HG03432 (cell line): Measurements from ENCODE around the gene STARD4.

Experiments used
- ATAC-seq: cut with Tn5 transposase; IDR thresholded peaks from one replicate; pipeline ENCODE4 v1.9.1; 2021; ENCODE audit warnings: mild to moderate bottlenecking, moderate library complexity; ENCODE audit not compliant: unreplicated experiment

STARD4 gene, protein sequence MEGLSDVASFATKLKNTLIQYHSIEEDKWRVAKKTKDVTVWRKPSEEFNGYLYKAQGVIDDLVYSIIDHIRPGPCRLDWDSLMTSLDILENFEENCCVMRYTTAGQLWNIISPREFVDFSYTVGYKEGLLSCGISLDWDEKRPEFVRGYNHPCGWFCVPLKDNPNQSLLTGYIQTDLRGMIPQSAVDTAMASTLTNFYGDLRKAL

DNA sequence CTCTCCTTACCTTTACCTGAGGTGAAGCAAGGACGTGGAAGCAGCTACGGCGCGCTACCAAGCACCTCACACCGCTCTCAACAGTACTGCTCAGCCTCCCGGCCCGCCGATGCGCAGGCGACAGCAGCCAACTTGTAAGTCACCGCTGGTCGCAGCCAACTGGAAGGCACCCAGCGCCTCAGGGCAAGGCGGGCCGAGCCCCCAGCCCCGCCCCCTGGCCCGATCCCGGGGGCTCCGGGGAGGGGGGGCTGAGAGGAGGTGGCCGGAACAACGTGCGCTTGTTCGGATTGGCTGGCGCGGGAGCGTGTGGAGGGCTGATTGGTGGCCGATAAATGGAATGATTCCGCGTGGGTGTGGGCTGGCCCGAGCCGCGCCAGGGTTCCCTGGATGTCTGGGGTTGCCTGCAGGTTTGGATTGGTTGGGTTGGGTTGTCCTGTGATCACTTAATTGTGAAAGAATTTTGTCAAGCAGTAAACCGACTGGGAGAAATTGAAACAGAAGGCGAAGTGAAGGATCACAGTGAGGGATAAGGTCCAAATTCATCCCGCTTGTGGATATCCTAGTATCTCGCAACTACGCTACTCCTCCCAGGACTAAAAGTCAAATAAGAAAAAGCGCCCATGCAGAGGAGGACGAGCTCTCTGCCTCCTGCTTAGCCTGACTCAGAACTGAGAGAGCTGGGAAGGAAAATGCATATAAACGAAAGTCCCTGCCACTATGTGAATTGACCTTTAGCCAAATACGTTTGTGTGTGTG lies at the start of gene STARD4:
TSS of gene STARD4 (minus strand) at position 161 of the 756 bp plus-strand sequence. CDS start 5,102 bp downstream, outside the sequence.
- peak; percentile 94 for ATAC-seq

GRCh38 chr5:111559680-111560079 lies 47.3 kb upstream of the STARD4 start:
- no peak for ATAC-seq

GRCh38 chr5:111557686-111558085 lies 45.4 kb upstream of the STARD4 start:
- ATAC-seq = no peak

DNA sequence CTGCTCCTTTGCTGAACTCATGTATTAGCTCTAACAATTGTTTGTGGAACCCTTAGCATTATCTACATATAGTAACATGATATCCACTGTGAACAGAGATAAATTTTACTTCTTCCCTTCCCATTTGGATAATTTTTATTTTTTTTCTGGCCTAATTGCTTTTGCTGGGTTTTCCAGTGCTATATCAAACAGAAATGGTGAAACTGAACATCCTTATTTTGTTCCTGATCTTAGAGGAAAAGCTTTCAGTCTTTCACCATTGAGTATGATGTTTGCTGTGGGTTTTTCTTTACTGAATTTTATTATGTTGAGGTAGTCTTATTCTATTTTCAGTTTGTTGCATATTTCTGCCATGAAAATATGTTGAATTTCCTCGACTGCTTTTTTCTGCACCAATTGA lies 44.8 kb upstream of the STARD4 start:
- ATAC-seq = no peak

DNA sequence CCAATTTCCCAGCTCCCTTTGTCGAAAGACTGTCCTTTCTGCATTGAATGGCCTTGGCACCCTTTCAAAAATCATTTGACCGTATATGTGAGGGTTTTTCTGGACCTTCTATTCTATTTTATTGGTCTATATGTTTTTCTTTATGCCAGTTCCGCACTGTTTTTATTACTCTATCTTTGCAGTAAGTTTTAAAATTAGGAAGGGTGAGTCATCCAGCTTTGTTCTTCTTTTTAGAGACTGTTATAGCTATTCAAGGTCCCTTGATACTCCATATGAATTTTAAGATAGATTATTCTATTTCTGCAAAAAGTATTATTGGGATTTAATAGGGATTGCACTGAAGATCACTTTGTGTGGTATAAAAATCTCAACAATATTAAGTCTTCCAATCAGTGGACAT lies 44.2 kb upstream of the STARD4 start:
- no peak for ATAC-seq

DNA sequence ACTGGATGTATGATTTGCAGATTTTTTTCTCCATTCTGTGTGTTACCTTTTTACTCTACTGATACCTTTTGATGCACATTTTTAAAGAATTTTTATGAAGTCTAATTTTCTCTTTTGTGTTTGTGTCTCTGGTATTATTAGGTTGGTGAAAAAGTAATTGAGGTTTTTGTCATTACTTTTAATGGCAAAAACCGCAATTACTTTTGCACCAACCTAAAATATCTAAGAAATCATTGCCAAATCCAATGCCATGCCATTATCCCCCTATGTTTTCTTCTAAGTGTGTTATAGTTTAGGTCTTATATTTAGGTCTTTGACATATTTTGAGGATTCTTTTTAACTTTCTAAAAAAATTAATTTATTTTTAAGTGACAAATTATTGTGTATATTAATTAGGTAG lies 43.4 kb upstream of the STARD4 start:
- no peak for ATAC-seq

DNA sequence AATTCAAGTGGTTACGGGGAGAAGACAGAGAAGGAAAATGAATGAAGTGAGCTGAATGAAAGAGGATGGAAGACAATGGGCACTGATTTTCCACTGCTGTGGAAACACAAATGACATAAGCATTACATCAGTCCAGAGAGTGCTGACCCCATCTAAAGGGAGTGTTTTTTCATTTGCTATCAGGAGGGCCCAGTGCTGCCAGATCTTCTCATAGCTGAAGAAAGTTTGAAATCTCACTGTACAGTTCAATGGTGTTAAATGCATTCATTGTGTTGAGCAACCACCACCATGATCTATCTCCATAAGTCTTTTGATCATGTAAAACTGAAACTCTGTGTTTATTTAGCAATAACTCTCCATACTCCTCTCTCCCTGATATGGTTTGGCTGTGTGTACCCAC lies 41.5 kb upstream of the STARD4 start:
- no peak for ATAC-seq

DNA sequence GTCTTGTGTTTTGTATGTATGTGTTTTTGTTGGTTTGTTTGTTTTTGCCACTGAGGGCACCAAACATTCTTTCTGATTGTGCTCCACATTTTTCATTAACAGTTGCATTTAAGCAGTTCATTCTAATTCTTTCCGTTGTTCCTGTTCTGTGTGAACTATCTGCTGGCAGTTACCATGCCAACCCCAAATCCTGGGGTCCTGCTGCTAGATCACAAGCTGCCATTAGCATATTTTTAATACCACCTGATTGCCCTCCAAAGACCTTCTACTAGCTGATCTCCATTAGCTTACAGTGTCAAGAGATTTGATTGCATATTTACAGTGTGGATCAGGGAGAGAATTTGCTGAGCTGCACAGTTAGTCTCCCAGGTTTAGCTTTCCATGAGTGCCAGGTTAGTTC lies 40.6 kb upstream of the STARD4 start:
- ATAC-seq = no peak

GRCh38 chr5:111552492-111552891 lies 40.2 kb upstream of the STARD4 start:
- no peak for ATAC-seq

- ATAC-seq = no peak
These were observed 39.4 kb upstream of the STARD4 start for GRCh38 chr5:111551569-111552275.

- ATAC-seq = peak; percentile 5
These were observed 38.8 kb upstream of the STARD4 start for GRCh38 chr5:111551161-111551560.

DNA sequence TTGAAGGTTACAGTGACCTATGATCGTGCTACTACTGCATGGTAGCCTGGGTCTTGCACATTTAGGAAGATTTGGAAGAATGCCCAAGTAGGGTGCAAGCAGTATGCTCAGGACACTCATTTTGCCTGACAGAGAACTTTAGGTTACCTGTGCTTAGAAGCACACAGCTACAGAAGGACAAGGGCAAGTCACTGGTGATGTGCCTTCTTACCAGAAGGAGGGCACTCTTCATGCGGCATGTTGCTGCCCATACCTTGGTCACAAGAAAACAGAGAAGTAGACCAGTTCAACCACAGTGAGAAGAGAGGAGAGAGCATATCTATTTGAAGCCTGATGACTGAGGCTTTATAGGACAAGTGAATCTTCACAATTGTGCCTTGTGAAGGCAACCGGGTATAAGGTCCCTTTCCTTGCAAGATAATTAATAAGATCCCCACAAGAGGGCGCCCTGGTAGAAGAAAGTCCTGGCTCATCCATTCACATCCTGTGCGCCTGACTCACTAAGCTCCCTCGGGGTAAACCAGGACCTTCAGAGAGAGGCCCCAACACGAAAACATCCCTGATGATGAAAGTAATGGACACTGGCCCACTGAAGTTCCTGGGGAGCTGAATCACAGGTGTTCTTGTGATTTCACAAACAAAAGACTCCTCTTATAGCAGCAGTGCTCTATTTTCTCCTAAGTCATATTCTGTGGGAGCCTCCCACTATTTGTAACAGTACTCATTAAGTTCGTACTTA lies 38.1 kb upstream of the STARD4 start:
- ATAC-seq = peak; percentile 93

- ATAC-seq = no peak
These were observed 36.8 kb upstream of the STARD4 start for GRCh38 chr5:111548992-111549649.

DNA sequence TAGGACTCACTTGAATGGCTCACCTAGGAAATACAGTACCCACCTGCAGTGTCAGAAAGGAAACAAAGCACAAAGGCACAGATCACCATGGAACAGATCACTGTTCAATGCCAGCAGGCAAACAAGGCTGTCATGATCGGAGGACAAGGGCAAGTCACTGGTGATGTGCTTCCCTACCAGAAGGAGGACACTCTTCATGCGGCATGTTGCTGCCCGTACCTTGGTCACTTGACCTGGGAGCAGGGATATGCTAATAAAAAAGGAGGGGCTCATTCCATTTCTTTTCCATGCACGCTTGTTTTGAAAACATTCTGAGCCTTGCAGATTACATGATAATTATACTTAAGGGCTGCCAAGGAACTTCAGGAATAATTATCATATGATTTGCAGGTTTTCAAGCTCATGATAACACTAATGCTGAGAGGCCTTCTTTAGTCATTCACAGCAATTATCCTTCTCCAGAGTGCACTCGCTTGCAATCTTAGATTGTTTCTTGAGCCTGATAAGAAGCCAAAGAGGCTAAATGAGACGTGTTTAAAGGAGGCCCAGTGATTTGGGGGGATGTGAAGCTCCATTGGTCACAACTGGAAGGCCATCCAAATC lies 36.1 kb upstream of the STARD4 start:
- no peak for ATAC-seq

DNA sequence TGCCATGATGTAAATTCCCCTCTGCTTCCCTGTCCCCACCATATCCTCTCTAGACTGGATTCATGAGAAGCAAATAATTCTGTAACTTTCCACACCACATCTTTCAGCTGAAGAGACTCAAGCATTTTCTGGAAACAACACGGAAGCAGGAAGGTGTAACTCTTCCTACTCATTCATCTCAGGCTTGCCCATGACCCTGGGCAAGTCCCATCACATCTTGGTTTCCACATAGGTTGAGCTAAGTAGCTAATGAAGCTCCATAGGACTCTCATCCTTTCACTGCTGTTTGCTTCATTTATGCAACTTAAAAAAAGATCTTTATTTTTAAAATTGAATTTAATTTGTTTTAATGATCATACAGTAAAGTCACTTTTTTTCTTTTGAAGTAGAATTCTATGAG lies 32.7 kb upstream of the STARD4 start:
- ATAC-seq = no peak

DNA sequence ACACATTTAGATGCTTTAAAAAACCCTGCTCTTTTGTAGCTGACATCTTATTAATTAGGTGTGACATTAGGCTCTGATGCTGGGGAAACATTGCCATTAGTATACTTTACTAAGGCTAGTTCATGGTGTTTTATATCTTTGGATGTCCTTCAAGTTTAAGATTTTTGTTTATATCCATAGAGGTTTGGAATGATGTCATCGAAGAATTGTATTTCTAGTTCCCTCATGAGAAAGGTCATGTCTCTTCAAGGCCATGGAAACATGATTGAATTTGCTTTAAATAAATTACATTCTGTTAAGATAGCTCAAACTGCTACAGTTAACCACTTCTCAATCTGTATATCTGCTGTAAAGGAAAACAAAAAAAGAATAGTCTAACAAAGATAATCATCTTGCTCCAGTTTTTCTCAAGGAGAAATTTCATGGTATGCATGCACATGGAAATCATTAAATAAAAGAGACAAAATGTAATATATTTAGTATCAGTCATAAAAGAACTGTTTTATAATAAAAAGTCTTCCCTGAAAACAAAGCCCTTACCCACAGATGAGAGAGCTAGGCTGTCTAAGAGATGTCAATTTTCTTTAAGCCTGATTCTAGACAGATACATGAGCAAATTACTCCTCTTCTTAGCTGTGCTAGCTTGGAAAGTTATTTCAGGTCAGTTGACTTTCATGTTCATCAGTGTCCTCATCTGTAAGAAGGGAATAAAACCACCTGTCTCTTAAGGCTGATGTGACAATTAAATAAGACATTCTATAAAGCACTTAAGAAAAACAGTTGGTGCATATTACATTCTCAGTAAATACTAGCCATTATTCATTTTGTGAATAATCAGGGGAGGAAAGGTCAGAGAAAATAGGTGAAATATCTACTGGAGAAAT lies 25.0 kb upstream of the STARD4 start:
- ATAC-seq = no peak

- ATAC-seq = no peak
These were observed 23.7 kb upstream of the STARD4 start for GRCh38 chr5:111535879-111536549.

GRCh38 chr5:111532886-111533582 lies 20.7 kb upstream of the STARD4 start:
- no peak for ATAC-seq
